BLaER1 treated with 17β-estradiol and CSF1 and Interleukin-3, amounts not matched to agents 10 nM and 100 nM (cell line): ENCODE measurements around the gene NEK10.

Experiments
- H3K27ac ChIP-seq, 11 experiments: shearing (Covaris generic); formaldehyde crosslinking; 2 replicates each; pipeline ENCODE4 v1.8.1; 2022
- H3K27me3 ChIP-seq, 11 experiments: shearing (Covaris generic); formaldehyde crosslinking; 2 replicates each; pipeline ENCODE4 v1.8.1; 2022
- H3K36me3 ChIP-seq, 11 experiments: shearing (Covaris generic); formaldehyde crosslinking; 2 replicates each; pipeline ENCODE4 v1.8.1; 2022
- H3K4me1 ChIP-seq, 10 experiments: shearing (Covaris generic); formaldehyde crosslinking; 2 replicates each; pipeline ENCODE4 v1.8.1; 2022
- H3K4me2 ChIP-seq, 11 experiments: shearing (Covaris generic); formaldehyde crosslinking; 2 replicates each; pipeline ENCODE4 v1.8.1; 2022
- H3K4me3 ChIP-seq, 10 experiments: shearing (Covaris generic); formaldehyde crosslinking; 2 replicates each; pipeline ENCODE4 v1.8.1; 2022
- H3K9ac ChIP-seq, 11 experiments: shearing (Covaris generic); formaldehyde crosslinking; 2 replicates each; pipeline ENCODE4 v1.8.1; 2022
- H3K9me3 ChIP-seq, 11 experiments: shearing (Covaris generic); formaldehyde crosslinking; replicated peaks in 1 of 11; 2 replicates each; pipeline ENCODE4 v1.8.1; 2022
- H4K20me1 ChIP-seq, 11 experiments: shearing (Covaris generic); formaldehyde crosslinking; 2 replicates each; pipeline ENCODE4 v1.8.1; 2022
- Cebpa-rat ChIP-seq, 11 experiments: shearing (Covaris generic); IDR thresholded peaks; 2 replicates each; pipeline ENCODE4 v1.8.1; 2022

Gene NEK10

DNA sequence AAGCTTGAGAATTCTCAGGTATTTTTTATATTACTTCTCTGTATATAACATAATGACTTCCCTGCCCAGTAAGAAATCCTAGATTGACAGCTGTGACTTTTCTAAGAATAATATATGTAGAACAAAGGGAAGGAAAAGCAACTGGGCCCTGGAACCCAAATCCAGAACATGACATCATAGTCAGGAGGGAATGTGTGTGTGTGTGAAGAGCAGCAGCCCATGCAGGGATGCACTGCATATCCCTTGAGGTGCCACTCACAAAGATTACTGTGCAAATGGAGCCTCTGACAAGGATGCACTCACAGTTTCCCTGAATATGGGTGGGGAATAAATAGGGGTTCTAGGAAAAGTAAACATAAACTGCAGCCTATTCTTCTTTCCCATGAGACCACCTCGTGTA lies 279.5 kb downstream of the NEK10 start:
- H3K9me3 ChIP-seq: peaks cover 7 to 18% (median 16%) of the 10 kb centered on the region in 11 experiments; a peak in 17 of 22 replicates
- H3K4me3 ChIP-seq: no peak overlapping the region
- H3K27me3 ChIP-seq: peaks cover 0 to 87% (median 0%) of the 10 kb centered on the region in 11 experiments; a peak in 8 of 22 replicates
- H3K36me3 ChIP-seq: no peaks in the 10 kb centered on the region
- no peak overlapping the region for H3K4me2 ChIP-seq
- H4K20me1 ChIP-seq: no peaks in the 10 kb centered on the region; a peak in 1 of 22 replicates
- no peak for TF ChIP-seq Cebpa-rat (IDR thresholded peaks at IDR 0.05)
- peaks cover 4 to 11% (median 7%) of the 10 kb centered on the region in 10 experiments for H3K4me1 ChIP-seq
- H3K27ac ChIP-seq: no peak overlapping the region
- no peak overlapping the region for H3K9ac ChIP-seq

DNA sequence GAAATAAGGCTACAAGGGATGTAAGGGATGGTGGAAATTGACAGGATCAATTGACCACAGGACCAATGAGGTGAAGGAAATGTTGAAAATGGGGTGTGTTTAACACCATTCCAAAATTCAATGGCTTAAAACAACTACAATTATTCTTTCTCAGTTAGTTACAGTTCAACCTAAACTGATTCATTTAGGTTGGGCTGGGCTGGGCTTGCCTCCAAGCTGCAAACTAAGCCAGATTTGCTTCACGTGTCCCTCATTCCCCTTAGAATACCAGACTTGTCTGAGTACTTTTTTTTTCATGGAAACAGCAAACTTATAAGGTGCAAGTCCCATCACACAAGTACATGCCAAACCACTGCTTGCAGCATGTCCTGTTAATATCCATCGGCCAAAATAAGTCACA lies 280.1 kb downstream of the NEK10 start:
- Histone ChIP-seq H3K27me3 (peaks cover 0 to 85% (median 0%) of the 10 kb centered on the region in 11 experiments; a peak in 8 of 22 replicates), H3K9ac (no peak overlapping the region), H3K4me2 (no peak overlapping the region), H4K20me1 (no peaks in the 10 kb centered on the region), H3K27ac (no peak overlapping the region), H3K4me1 (peaks cover 0 to 5% (median 2%) of the 10 kb centered on the region in 10 experiments; a peak in 12 of 20 replicates), H3K9me3 (peaks cover 7 to 18% (median 16%) of the 10 kb centered on the region in 11 experiments; a peak in 17 of 22 replicates), H3K36me3 (no peaks in the 10 kb centered on the region), H3K4me3 (no peak overlapping the region)
- no peak for TF ChIP-seq Cebpa-rat (IDR thresholded peaks at IDR 0.05)

DNA sequence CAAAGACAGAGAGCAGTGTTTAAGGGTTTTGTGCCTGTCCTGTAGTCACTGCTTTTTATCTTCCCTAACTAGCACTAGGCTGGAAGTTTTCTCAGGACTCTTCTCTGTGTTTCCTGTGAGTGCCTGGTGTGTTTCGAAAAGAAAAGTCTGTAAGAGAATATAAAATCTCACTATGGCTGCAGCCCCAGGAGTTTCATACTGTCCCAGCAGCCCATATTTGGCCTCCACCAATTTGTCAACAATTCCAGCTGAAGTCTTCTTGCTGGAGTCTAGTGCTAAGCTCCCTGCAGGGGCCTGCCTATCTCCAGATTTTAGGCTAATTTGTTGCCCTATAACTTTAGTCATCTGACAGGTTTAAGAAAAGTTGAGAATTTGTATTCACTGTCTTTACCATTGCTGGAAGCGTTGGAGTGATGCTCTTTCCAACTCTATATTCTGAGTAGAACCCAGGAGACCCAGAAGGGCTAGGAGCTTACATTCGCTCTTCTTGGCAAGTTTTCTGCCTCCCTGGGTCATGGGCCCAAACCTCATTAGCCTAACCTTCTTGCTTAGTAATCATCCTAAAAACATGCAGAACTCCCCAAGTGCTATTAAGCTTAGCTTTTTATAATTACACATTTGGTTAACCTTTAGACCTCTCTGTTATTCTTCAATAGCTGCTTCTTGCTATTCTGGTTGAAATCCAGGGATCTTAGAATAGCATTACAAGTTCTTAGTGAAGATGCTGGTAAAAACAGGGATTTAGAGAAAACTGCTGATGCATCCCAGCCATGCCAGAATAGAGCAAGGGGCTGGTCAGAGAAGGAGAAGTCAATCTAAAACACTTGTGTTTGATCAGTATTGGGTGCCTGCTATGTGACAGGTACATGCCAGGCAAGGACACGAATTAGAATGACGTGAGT lies 283.1 kb downstream of the NEK10 start:
- H3K9me3 ChIP-seq: peaks cover 0 to 3% (median 2%) of the 10 kb centered on the region in 11 experiments; a peak in 11 of 22 replicates
- no peak overlapping the region for H3K4me3 ChIP-seq
- no peaks in the 10 kb centered on the region for H3K36me3 ChIP-seq
- H3K27ac ChIP-seq: no peak overlapping the region
- peaks cover 0 to 91% (median 0%) of the 10 kb centered on the region in 11 experiments; a peak in 7 of 22 replicates for H3K27me3 ChIP-seq
- H4K20me1 ChIP-seq: no peaks in the 10 kb centered on the region
- H3K4me2 ChIP-seq: no peak overlapping the region
- no peak overlapping the region for H3K9ac ChIP-seq
- no peaks in the 10 kb centered on the region for H3K4me1 ChIP-seq
- no peak for TF ChIP-seq Cebpa-rat (IDR thresholded peaks at IDR 0.05)

DNA sequence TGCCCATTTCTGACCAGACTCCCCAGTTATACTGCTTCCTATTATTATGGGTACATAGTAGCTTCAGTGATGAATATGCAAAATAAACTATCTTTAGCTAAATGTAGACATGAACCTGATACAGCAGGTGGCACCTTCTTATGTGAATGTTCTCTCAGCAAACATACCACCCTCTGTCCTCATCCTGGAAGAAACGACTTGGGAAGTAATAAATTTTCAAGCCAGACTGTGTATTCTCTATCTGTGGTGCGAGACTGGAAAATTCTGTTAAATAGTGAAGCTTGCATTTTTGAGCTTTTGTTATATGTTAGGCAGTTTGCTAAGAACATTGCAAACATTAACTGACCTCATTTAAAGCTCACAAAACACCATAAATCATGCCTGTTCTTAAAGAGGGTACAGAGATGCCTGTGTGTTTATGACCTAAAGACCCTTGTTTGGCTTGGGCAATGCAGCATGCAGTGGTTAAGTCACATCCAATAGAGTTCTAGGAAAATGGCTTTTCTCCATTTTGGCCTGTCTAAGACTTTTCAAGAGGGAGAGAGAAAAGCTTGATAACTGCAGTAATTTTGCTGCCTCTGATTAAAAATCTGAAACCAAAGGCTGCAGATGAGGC lies 287.1 kb downstream of the NEK10 start:
- Histone ChIP-seq H3K27ac (no peak overlapping the region), H3K36me3 (no peaks in the 10 kb centered on the region), H3K4me2 (no peak overlapping the region), H3K9me3 (no peaks in the 10 kb centered on the region), H3K9ac (no peak overlapping the region), H3K27me3 (peaks cover 0 to 78% (median 0%) of the 10 kb centered on the region in 11 experiments; a peak in 5 of 22 replicates), H3K4me3 (no peak overlapping the region), H3K4me1 (no peaks in the 10 kb centered on the region), H4K20me1 (no peaks in the 10 kb centered on the region)
- no peak for TF ChIP-seq Cebpa-rat (IDR thresholded peaks at IDR 0.05)

DNA sequence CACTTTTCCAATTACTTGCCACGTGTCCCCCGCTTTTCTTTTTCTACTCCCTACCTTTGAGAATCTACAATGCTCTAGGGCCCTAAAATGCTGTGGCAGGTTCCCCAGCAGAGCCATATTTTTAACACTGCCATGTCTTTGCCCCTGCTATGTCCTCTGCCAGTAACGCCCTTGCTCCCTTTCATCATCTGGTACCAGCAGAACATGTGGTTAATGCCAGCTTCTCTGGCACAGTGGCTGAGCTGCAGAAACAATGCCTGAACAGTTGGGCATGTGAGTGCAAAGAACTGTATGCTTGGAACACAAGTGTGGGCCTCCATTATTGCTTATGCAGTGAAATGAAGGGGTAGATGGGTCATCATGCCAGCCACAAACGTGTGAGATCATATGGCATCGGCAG lies 287.6 kb downstream of the NEK10 start:
- H4K20me1 ChIP-seq: no peaks in the 10 kb centered on the region
- no peaks in the 10 kb centered on the region for H3K9me3 ChIP-seq
- H3K27ac ChIP-seq: no peak overlapping the region
- no peak overlapping the region for H3K4me3 ChIP-seq
- no peak overlapping the region for H3K9ac ChIP-seq
- no peak for TF ChIP-seq Cebpa-rat (IDR thresholded peaks at IDR 0.05)
- no peaks in the 10 kb centered on the region for H3K4me1 ChIP-seq
- H3K36me3 ChIP-seq: no peaks in the 10 kb centered on the region
- peaks cover 0 to 73% (median 0%) of the 10 kb centered on the region in 11 experiments; a peak in 4 of 22 replicates for H3K27me3 ChIP-seq
- no peak overlapping the region for H3K4me2 ChIP-seq

DNA sequence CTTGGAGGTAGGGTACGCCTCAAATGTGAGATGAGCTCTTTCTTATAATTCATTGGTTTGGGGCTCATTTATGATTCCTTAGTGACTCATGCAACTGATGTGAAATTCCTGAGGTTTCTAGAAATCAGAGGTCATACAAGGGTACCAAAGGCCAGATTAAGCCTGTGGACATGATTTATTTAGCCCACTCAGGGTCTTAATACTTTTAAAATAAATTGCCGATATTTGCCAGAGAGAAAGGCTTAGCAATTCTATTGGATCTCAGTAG lies 289.0 kb downstream of the NEK10 start:
- TF ChIP-seq Cebpa-rat (IDR thresholded peaks at IDR 0.05): no peak

DNA sequence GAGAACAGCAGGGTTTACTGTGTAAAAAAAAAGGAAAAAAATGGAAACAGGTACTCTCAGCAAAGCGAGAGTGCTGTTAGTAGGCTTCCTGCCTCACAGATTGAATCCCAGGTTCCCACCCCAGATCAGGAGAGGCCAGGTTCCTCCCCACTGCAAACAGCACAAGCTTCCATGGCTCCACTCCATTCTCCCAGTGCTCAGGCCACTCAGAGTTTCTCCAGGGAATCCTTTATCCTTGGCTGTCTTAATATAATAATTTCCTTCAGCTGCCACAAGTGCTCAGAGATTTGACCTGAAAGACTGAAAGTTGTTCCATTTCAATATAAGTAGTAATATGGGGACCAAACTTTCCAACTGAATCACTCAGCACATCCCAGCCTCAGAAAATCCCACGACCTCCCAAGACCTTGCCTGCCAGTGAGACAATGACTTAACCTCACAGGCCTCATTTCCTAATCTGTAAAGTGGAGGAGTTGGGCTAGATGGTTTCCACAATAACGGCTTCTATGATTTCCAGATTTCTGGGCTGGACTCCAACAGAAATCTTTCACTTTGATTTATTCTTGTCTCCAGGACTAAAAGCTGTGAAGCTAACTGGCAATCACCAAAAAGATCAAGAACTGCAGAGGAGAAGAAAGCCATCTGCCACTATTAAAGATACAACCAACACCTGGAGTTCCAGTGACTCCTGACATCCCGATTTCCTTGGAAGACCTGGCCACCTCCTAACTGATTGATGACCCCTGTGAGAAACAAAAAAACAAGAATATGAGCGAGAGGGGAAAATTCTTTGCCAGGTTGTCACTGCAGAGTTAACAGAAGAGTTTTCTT lies 289.5 kb downstream of the NEK10 start:
- H3K27ac ChIP-seq: no peak overlapping the region
- no peaks in the 10 kb centered on the region for H3K4me1 ChIP-seq
- no peaks in the 10 kb centered on the region for H3K9me3 ChIP-seq
- no peak overlapping the region for H3K9ac ChIP-seq
- no peak overlapping the region for H3K4me2 ChIP-seq
- H3K4me3 ChIP-seq: no peak overlapping the region
- no peaks in the 10 kb centered on the region for H3K36me3 ChIP-seq
- TF ChIP-seq Cebpa-rat (IDR thresholded peaks at IDR 0.05): no peak
- peaks cover 0 to 57% (median 0%) of the 10 kb centered on the region in 11 experiments; a peak in 4 of 22 replicates for H3K27me3 ChIP-seq
- H4K20me1 ChIP-seq: no peaks in the 10 kb centered on the region

More for the DNA sequence above, 289.0 kb downstream of the NEK10 start:
- no peak overlapping the region for H3K27ac ChIP-seq
- no peak overlapping the region for H3K9ac ChIP-seq
- H3K9me3 ChIP-seq: no peaks in the 10 kb centered on the region
- no peak overlapping the region for H3K4me2 ChIP-seq
- no peak overlapping the region for H3K4me3 ChIP-seq
- H4K20me1 ChIP-seq: no peaks in the 10 kb centered on the region
- peaks cover 0 to 59% (median 0%) of the 10 kb centered on the region in 11 experiments; a peak in 4 of 22 replicates for H3K27me3 ChIP-seq
- H3K36me3 ChIP-seq: no peaks in the 10 kb centered on the region
- no peaks in the 10 kb centered on the region for H3K4me1 ChIP-seq

DNA sequence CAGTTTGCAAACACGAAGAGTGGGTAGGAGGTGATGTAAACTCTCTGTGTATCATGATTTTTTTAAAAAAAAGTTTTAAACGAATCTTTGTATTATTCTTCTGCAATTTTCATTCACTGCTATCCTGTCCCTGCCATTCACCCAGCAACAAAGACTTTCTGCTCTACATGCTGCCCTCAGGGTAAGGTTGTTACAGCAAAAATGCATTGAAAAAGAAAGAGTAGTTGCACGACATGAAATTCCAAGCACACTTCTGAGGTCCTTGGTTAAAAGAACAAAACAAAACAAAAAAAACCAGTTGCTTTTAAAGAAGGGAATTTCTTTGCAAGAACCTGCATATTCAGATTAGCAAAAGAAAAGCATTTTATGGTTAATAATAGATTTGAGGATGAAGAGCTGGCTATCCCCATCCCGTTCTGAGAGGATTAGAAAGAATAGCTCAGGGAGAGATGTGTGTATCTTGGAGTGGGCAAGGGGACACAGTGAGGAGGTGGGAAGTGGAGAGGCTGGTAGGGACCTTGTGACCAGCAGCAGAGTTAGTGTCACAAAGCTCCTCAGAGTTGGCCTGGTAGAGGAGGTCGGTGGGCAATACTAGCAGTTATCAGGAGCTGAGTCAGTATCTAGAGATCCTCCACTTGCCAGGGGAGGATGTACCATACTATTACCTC lies 290.8 kb downstream of the NEK10 start:
- Histone ChIP-seq H3K27me3 (peaks cover 0 to 61% (median 0%) of the 10 kb centered on the region in 11 experiments; a peak in 4 of 22 replicates), H4K20me1 (no peaks in the 10 kb centered on the region), H3K9me3 (no peaks in the 10 kb centered on the region), H3K27ac (no peak overlapping the region), H3K4me2 (no peak overlapping the region), H3K36me3 (no peaks in the 10 kb centered on the region), H3K4me3 (no peak overlapping the region), H3K4me1 (peaks cover 0 to 10% (median 1%) of the 10 kb centered on the region in 10 experiments; a peak in 11 of 20 replicates), H3K9ac (no peak overlapping the region)
- no peak for TF ChIP-seq Cebpa-rat (IDR thresholded peaks at IDR 0.05)
